Activated CD4-positive, alpha-beta T cell treated with anti-CD3 and anti-CD28 coated beads, Interleukin-2, amount 50 U/mL, for 24 hours (primary cell): ENCODE data around the gene CFDP1.
"Not testable (repeated sequence)": the region's sequence is repeated elsewhere in the genome, so short reads cannot be mapped to it uniquely, and the experiment has no call there.

Experiments
- DNase-seq, 2 donors: peaks; one replicate each; pipeline ENCODE4 v3.0.0-alpha.2; 2020; ENCODE audit warnings: low read depth in 1 of 2, low spot score in 1 of 2

The CFDP1 gene

GRCh38 chr16:75459691-75460090 is 26.4 kb upstream of the CFDP1 start:
- no peak for DNase-seq

DNA sequence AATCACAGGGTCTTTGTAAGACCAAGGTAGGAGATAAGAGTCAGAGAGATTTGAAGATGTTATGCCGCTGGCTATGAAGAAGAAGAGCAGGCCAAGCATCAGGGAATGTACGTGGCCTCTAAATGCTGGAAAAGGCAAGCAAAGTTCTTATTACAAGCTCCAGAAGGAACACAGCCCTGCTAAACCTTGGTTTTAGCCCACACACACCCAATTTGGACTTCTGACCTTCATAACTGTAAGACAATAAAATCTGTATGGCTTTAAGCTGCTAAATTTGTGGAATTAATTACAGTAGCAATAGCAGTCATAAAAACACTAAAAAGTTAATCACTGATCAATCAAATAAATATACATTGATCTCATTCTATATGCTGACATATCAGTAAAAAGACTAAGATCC is 25.1 kb upstream of the CFDP1 start:
- no peak for DNase-seq

DNA sequence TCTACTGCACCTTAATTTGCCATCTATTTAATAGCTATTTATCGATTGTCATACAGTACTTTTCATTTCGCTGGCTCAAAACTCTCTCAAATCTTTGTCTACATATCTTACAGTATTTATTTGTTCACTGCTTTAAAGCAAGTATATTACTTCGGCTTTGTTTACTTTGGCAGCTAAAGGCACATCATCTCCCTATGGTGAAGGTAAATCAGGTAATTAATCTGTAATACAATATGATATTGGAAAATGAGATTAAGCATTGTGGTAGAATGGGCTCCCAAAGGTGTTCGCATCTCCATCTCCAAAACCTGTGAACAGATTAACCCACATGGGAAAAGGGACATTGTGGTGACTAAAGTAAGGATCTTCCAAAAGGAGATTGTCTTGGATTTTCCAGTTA is 24.7 kb upstream of the CFDP1 start:
- DNase-seq = no peak

DNA sequence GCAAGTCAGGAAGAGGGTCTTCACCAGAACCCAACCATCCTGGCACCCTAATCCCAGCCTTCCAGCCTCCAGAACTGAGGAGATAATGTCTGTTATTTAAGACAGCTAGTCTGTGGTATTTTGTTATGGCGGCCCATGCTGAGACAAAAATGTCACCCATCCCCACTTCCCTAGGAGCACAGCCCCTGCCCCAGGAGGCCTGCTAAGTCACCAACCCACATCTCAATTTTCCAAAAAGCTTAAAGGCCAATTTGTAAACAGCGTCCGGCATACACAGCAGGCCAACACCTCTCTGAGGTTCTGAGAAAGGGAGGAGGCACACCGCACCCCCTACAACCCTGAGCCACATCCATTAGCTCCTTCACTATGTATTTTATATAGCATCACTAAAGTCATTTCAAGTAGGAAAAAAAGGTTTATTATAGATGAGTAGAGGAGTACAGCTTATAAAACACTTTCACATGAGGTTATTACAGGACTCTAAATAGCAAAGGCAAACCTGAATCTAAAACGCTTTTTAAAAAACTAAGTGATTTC is 24.2 kb upstream of the CFDP1 start:
- DNase-seq = no peak

- DNase-seq = no peak
Measured at GRCh38 chr16:75456971-75457370, 23.7 kb upstream of the CFDP1 start.

GRCh38 chr16:75456486-75456885 is 23.2 kb upstream of the CFDP1 start:
- DNase-seq = not testable (repeated sequence)

GRCh38 chr16:75455677-75456076 is 22.4 kb upstream of the CFDP1 start:
- no peak for DNase-seq

GRCh38 chr16:75452464-75453190 is 19.3 kb upstream of the CFDP1 start:
- DNase-seq = no peak

GRCh38 chr16:75446416-75446815 is 13.1 kb upstream of the CFDP1 start:
- DNase-seq = no peak

GRCh38 chr16:75445298-75445697 is 12.0 kb upstream of the CFDP1 start:
- DNase-seq = no peak

GRCh38 chr16:75443298-75443697 is 10.0 kb upstream of the CFDP1 start:
- no peak for DNase-seq

DNA sequence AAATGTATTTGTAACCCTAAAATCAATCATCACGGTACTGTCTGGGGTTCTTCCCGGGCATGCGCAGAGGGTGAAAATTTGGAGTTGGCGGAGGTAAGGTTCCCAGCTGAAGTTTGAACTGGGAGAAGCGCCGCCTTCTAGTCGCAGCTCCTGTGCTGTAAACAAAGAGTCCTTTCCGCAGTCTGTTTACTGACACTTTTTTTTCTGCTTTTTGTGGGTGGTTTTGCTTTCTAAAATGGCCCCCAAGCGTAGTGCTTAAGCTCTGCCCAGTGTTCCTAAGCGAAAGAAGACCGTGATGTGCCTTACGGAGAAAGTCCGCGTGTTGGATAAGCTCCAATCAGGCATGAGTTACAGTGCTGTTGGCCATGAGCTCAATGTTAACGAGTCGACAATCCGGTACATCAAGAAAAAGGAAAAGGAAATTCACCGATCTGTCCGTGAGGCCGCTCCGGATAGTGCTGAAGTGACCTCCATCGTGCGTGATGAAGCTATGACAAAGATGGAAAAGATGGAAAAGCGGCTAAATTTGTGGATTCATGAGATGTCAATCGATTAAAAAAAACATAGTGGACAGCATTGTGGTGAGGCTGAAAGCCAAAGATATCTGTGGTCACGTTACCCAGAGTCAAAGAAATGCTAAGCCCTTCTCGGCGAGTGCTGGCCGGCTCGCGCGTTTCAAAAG is 570 bp upstream of the CFDP1 start:
- peak in 1 of 2 donors; percentile 66 for DNase-seq

GRCh38 chr16:75429621-75430403 is 3.5 kb downstream of the CFDP1 start:
- DNase-seq = no peak

GRCh38 chr16:75426524-75426923 is 6.8 kb downstream of the CFDP1 start:
- DNase-seq = not testable (repeated sequence)

DNA sequence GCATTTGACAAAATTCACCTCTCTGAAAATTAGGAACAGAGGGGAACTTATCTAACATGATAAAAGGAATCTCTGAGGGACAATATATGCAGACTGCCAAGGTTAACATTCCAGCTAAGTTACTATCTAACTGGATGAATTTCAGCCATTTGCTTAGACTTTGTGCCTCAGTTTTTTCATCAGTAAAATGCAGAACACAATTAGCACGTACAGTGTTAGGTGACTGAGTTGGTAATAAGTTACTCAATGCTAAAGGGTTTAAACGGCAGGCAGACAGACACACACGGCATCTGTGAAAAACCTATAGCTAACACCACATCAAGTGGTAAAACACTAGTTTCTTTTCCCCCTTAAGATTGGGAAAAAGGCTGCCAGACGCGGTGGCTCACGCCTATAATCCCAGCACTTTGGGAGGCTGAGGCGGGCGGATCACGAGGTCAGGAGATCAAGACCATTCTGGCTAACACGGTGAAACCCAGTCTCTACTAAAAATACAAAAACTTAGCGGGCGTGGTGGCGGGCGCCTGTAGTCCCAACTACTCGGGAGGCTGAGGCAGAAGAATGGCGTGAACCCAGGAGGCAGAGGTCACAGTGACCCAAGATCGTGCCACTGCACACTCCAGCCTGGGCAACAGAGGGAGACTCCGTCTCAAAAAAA is 9.1 kb downstream of the CFDP1 start:
- DNase-seq = not testable (repeated sequence)

DNA sequence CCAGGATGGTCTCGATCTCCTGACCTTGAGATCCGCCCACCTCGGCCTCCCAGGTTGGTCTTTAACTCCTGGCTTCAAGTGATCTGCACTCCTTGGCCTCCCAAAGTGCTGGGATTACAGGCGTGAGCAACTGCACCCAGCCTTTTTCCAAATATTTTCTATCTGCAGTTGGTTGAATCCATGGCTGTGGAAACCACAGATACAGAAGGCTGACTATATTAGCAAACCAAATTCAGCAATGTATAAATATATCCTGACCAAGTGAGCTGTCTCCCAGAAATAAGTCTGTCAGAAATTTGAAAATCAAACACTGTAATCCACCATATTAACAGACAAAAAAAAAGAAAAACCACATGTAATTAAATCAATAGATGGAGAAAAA is 9.6 kb downstream of the CFDP1 start:
- DNase-seq = no peak

GRCh38 chr16:75421820-75422126 is 11.5 kb downstream of the CFDP1 start:
- DNase-seq = no peak

DNA sequence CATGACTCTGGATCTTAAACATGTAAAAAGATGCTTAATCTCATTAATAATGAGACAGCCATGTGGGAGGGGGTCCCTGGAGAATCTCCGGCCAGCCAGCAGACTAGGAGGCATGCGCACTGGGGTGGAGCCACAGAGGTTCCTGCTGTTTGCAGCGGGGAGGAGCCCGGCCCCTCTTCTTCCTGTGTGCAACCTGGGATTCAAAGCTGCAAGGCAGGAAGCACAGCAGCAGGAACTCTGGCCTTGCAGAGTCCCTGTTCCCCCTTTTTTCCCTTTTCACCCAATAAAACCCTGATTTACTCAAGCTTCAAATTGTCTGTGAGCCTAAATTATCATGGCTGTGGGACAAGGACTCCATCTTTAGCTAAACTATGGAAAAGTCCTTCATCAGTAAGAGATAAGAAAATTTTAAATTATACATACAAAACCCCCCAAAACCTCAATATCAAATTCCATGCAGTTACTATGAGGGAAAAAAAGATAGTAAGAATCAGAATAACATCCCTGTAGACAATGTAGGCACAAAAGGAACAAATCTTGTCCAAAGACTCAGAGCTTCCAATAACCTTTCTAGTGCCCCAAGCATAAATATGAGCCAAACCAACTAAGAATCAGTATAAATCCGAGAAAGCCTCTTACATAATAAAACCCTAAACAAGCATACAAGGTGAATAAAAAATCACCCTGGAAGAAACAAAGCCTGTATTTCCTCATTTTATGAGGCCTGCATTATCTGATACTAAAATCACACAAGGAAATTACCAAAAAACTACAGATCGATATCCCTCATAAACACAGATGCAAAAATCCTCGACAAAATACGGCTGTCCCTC is 12.1 kb downstream of the CFDP1 start:
- DNase-seq = peak in 1 of 2 donors; percentile 26

- DNase-seq = no peak
Measured at GRCh38 chr16:75416904-75417565, 16.3 kb downstream of the CFDP1 start.
